ENCODE measurements around the gene POLA1. TPM values are rescaled to one million over a fixed set of nuclear protein-coding genes. Genes with fewer than 3 reads are reported as not detected.

POLA1 gene
- total and polyA plus RNA-seq, 11 donors, result 1.9 to 8.1 (median 6.5) TPM

GRCh38 chrX:25028726-25029125, 335.0 kb downstream of the POLA1 start:
- WGBS, 4 donors, result 73 to 84% (median 79%) methylated on average over 7 of the region's 7 CpGs
- intact Hi-C loops (cut with DNase I), result no loop called here
- peaks cover 0 to 38% (median 5%) of the 10 kb centered on the region in 9 donors for H3K27me3 ChIP-seq

GRCh38 chrX:25029288-25029825, 335.6 kb downstream of the POLA1 start:
- intact Hi-C loops (cut with DNase I), result no loop called here
- Histone ChIP-seq H3K27me3 (peaks cover 0 to 32% (median 3%) of the 10 kb centered on the region in 9 donors), H3K36me3 (no peaks in the 10 kb centered on the region), H3K4me3 (no peak overlapping the region), H3K9me3 (no peaks in the 10 kb centered on the region), H3K27ac (no peak overlapping the region), H3K4me1 (no peaks in the 10 kb centered on the region)
- ATAC-seq (no peak), DNase-seq (no peak)
- TF ChIP-seq CTCF (IDR thresholded peaks at IDR 0.05) (no peak), POLR2A (IDR thresholded peaks at IDR 0.05) (no peak)
- 74 to 92% (median 88%) methylated on average over 16 of the region's 16 CpGs for WGBS, 4 donors

More at GRCh38 chrX:25028726-25029125, 335.0 kb downstream of the POLA1 start:
- TF ChIP-seq CTCF (IDR thresholded peaks at IDR 0.05) (no peak), POLR2A (IDR thresholded peaks at IDR 0.05) (no peak)
- Histone ChIP-seq H3K36me3 (no peaks in the 10 kb centered on the region), H3K27ac (no peak overlapping the region), H3K4me3 (no peak overlapping the region), H3K4me1 (no peaks in the 10 kb centered on the region), H3K9me3 (no peaks in the 10 kb centered on the region)
- DNase-seq (no peak), ATAC-seq (no peak)

GRCh38 chrX:25034889-25035288, 341.2 kb downstream of the POLA1 start:
- Histone ChIP-seq H3K4me3 (no peak overlapping the region), H3K9me3 (no peaks in the 10 kb centered on the region), H3K27ac (no peak overlapping the region), H3K36me3 (no peaks in the 10 kb centered on the region), H3K4me1 (no peaks in the 10 kb centered on the region), H3K27me3 (peaks cover 0 to 4% (median 0%) of the 10 kb centered on the region in 9 donors)
- 65 to 79% (median 71%) methylated on average over 3 of the region's 3 CpGs for WGBS, 4 donors
- no peak for ATAC-seq
- intact Hi-C loops (cut with DNase I), result no loop called here
- TF ChIP-seq POLR2A (IDR thresholded peaks at IDR 0.05) (no peak), CTCF (IDR thresholded peaks at IDR 0.05) (no peak)
- DNase-seq, result no peak

- H3K36me3 ChIP-seq, result no peaks in the 10 kb centered on the region
- intact Hi-C loops (cut with DNase I), result no loop called here
- H3K27ac ChIP-seq, result no peak overlapping the region
- 80 to 88% (median 83%) methylated on average over 10 of the region's 10 CpGs for WGBS, 4 donors
- no peak for DNase-seq
- no peak for ATAC-seq
- no peaks in the 10 kb centered on the region for H3K9me3 ChIP-seq
- no peaks in the 10 kb centered on the region for H3K4me1 ChIP-seq
- TF ChIP-seq POLR2A (IDR thresholded peaks at IDR 0.05) (no peak), CTCF (IDR thresholded peaks at IDR 0.05) (no peak)
- H3K4me3 ChIP-seq, result no peak overlapping the region
- no peaks in the 10 kb centered on the region for H3K27me3 ChIP-seq
These were observed 345.3 kb downstream of the POLA1 start for GRCh38 chrX:25039036-25039435.

Data from heart left ventricle (tissue), 16 donors.